ENCODE data around the gene AQP2. TPM values are rescaled to one million over a fixed set of nuclear protein-coding genes. Genes with fewer than 3 reads are reported as not detected.

The AQP2 gene
- total and polyA plus RNA-seq, 2 experiments from 2014 or later = 0.07 TPM; not detected in 1

- no peak for TF ChIP-seq ZNF462 (CRISPR knock-in tag; IDR thresholded peaks at IDR 0.05)
- no peak for TF ChIP-seq ZNF114 (CRISPR knock-in tag; IDR thresholded peaks at IDR 0.05)
- no peak for TF ChIP-seq POLR2AphosphoS5 (IDR thresholded peaks at IDR 0.05; ENCODE audit: low read depth)
- TF ChIP-seq NANOG (IDR thresholded peaks at IDR 0.05; ENCODE audit: borderline replicate concordance) = no peak
- TF ChIP-seq STAT1 (IDR thresholded peaks at IDR 0.05; ENCODE audit: unreplicated experiment) = no peak
Observed at GRCh38 chr12:49910331-49911212, 40.0 kb upstream of the AQP2 start (continued).

- Mint-ChIP-seq H3K27me3 (ENCODE audit: insufficient read depth, low read depth, poor library complexity) (peaks cover 16% of the 10 kb centered on the region), H3K4me3 (no peak overlapping the region)
- no peak overlapping the region for H3K4me2 ChIP-seq
Observed at GRCh38 chr12:49911213-49911605, 39.3 kb upstream of the AQP2 start.

More at GRCh38 chr12:49911213-49911605, 39.3 kb upstream of the AQP2 start:
- no peak overlapping the region for H3K27ac Mint-ChIP-seq
- Histone ChIP-seq H3K79me2 (replicated peaks; ENCODE audit: insufficient read depth) (no peaks in the 10 kb centered on the region), H3K27me3 (ENCODE audit: insufficient read depth) (no peaks in the 10 kb centered on the region), H3K36me3 (ENCODE audit: insufficient read depth) (no peaks in the 10 kb centered on the region), H3K27ac (ENCODE audit: low read depth) (no peak overlapping the region), H3K9me2 (ENCODE audit: insufficient read depth) (no peaks in the 10 kb centered on the region), H3K4me3 (no peak overlapping the region), H2AFZ (no peak overlapping the region), H3F3A (replicated peaks; ENCODE audit: low read depth) (peaks cover 4% of the 10 kb centered on the region; the same call in 1 of the 2 replicates), H4K20me1 (replicated peaks; ENCODE audit: insufficient read depth) (no peaks in the 10 kb centered on the region), H3K4me1 (ENCODE audit: insufficient read depth) (peaks cover 10% of the 10 kb centered on the region)
- DNase-seq (ENCODE audit: low spot score) = no peak
- H3K4me1 Mint-ChIP-seq = peaks cover 40% of the 10 kb centered on the region
- H3K9me3 Mint-ChIP-seq = no peaks in the 10 kb centered on the region
- no peaks in the 10 kb centered on the region for H3K36me3 Mint-ChIP-seq (ENCODE audit: low read depth)
- no peak for TF ChIP-seq NANOG (IDR thresholded peaks at IDR 0.05; ENCODE audit: borderline replicate concordance)
- TF ChIP-seq ZNF331 (CRISPR knock-in tag; IDR thresholded peaks at IDR 0.05; ENCODE audit: low read depth) = no peak
- TF ChIP-seq ETS1 (IDR thresholded peaks at IDR 0.05) = no peak
- no peak for TF ChIP-seq EZH2phosphoT487 (IDR thresholded peaks at IDR 0.05; ENCODE audit: unreplicated experiment)
- no peak for TF ChIP-seq STAT1 (IDR thresholded peaks at IDR 0.05; ENCODE audit: unreplicated experiment)
- TF ChIP-seq JUNB (IDR thresholded peaks at IDR 0.05; ENCODE audit: unreplicated experiment) = no peak
- no peak for TF ChIP-seq EZH2 (IDR thresholded peaks at IDR 0.05; ENCODE audit: low read depth, unreplicated experiment)
- no peak for ATAC-seq

Data from GM23338 (cell line).